ENCODE data around the gene KDM5A.

GRCh38 chr12:267581-268482, 121.3 kb downstream of the KDM5A start:
- TF ChIP-seq GATA2 (IDR thresholded peaks at IDR 0.05; ENCODE audit: low read depth, low read length) (no peak), GATA3 (IDR thresholded peaks at IDR 0.05; ENCODE audit: low read depth, low read length) (no peak)
